NCI-H82 (cell line): ENCODE measurements around the gene CEP170.

Experiments
- DNase-seq: peaks from one replicate; lab custom pipeline; 2025; lab: John Stamatoyannopoulos, UW

CEP170 gene

GRCh38 chr1:243267914-243268653 lies 13.0 kb upstream of the CEP170 start:
- no peak for DNase-seq

GRCh38 chr1:243267471-243267880 lies 12.4 kb upstream of the CEP170 start:
- no peak for DNase-seq

- DNase-seq, result no peak
Measured at GRCh38 chr1:243266231-243266630, 11.2 kb upstream of the CEP170 start.

- DNase-seq, result peak; percentile 86
Measured at GRCh38 chr1:243264717-243265116, 9.6 kb upstream of the CEP170 start.

GRCh38 chr1:243261390-243261789 lies 6.3 kb upstream of the CEP170 start:
- no peak for DNase-seq

GRCh38 chr1:243260221-243260880 lies 5.3 kb upstream of the CEP170 start:
- no peak for DNase-seq

- no peak for DNase-seq
Measured at GRCh38 chr1:243258731-243259130, 3.6 kb upstream of the CEP170 start.

GRCh38 chr1:243257189-243257588 lies 2.1 kb upstream of the CEP170 start:
- DNase-seq, result no peak

- DNase-seq, result peak; percentile 50
Measured at GRCh38 chr1:243256590-243256989, 1.5 kb upstream of the CEP170 start.

- peak; percentile 100 for DNase-seq
Measured at GRCh38 chr1:243255791-243256512, 871 bp upstream of the CEP170 start, which contains the start of gene SDCCAG8. TSS of gene SDCCAG8 (plus strand) at chr1:243256041. CDS start at chr1:243256174, 133 bp downstream.

- peak; percentile 85 for DNase-seq
Measured at GRCh38 chr1:243254233-243254926, 701 bp downstream of the CEP170 start.

GRCh38 chr1:243253926-243254232 lies 1.2 kb downstream of the CEP170 start:
- peak; percentile 57 for DNase-seq

- DNase-seq, result peak; percentile 31
Measured at GRCh38 chr1:243253211-243253925, 1.7 kb downstream of the CEP170 start.

GRCh38 chr1:243251539-243251938 lies 3.5 kb downstream of the CEP170 start:
- no peak for DNase-seq

GRCh38 chr1:243250102-243250501 lies 5.0 kb downstream of the CEP170 start:
- no peak for DNase-seq

- no peak for DNase-seq
Measured at GRCh38 chr1:243249214-243249613, 5.9 kb downstream of the CEP170 start.

- DNase-seq, result no peak
Measured at GRCh38 chr1:243247901-243248300, 7.2 kb downstream of the CEP170 start.

GRCh38 chr1:243246916-243247315 lies 8.2 kb downstream of the CEP170 start:
- no peak for DNase-seq

- DNase-seq, result no peak
Measured at GRCh38 chr1:243244432-243244841, 10.6 kb downstream of the CEP170 start.

- DNase-seq, result no peak
Measured at GRCh38 chr1:243236604-243237252, 18.4 kb downstream of the CEP170 start.

GRCh38 chr1:243234978-243235647 lies 20.0 kb downstream of the CEP170 start:
- DNase-seq, result no peak
